Subcutaneous adipose tissue (tissue), 4 donors: ENCODE measurements around the gene IL2RA. TPM values are rescaled to one million over a fixed set of nuclear protein-coding genes. Genes with fewer than 3 reads are reported as not detected.

Source experiments
- total RNA-seq, 4 donors: library from RNA; depleted of rRNA; stranded (reverse); fragments of >200 nt; gene quantifications; one replicate each; pipeline ENCODE4 v1.1.0, GENCODE V29; 2016
- TF ChIP-seq, protein P1 (sequence below): fragments of 450-650 bp; IDR thresholded peaks from one replicate; pipeline ENCODE4 v1.5.1; 2016; ENCODE audit warnings: low read depth, mild to moderate bottlenecking, control low read depth, antibody characterized with exemption, moderate library complexity

Gene IL2RA
- total RNA-seq, 4 donors from 2014 or later, result 0.34 to 2.4 (median 1.5) TPM; not detected in 1

DNA sequence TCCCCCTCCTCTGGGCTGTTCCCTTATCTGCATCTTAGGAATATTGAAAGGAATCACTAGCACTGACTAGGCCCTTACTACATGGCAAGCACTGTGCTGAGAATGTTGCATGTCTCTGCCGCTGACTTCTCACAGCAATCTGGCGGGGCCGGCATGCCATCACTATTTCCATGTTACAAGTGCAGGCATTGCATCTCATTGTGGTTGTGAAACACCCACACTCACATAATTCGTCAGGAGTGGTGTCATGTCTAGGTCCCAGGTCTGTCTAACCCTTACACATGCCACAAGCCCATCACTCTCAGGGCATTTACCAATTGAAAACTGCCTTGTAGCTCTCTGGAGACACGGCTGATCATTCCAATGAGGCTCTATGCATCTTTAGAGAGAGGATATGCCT, 8.5 kb upstream of the IL2RA start:
- TF ChIP-seq, protein P1, sequence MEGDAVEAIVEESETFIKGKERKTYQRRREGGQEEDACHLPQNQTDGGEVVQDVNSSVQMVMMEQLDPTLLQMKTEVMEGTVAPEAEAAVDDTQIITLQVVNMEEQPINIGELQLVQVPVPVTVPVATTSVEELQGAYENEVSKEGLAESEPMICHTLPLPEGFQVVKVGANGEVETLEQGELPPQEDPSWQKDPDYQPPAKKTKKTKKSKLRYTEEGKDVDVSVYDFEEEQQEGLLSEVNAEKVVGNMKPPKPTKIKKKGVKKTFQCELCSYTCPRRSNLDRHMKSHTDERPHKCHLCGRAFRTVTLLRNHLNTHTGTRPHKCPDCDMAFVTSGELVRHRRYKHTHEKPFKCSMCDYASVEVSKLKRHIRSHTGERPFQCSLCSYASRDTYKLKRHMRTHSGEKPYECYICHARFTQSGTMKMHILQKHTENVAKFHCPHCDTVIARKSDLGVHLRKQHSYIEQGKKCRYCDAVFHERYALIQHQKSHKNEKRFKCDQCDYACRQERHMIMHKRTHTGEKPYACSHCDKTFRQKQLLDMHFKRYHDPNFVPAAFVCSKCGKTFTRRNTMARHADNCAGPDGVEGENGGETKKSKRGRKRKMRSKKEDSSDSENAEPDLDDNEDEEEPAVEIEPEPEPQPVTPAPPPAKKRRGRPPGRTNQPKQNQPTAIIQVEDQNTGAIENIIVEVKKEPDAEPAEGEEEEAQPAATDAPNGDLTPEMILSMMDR, result no peak

- TF ChIP-seq, protein P1, result no peak
These were observed 7.1 kb upstream of the IL2RA start for GRCh38 chr10:6069081-6069931.

DNA sequence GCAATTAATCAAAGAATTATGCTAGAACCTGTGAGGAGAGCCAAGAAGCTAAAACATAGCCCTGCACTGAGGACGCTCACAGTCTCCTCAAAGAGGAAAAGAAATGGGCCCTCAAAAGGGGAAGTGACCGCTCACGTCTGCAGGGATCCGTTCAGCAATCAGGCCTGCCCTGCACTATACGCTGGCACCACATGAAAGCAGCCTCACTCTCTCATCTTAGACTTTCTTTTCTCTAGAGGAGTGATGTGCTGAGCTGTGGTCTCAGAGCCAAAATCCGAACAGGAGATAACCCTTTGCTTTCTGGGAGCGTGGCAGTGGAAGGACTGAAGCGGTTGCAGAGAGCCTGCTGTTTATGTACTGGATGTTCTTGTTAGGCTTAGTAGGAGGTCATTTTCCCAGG, 6.3 kb upstream of the IL2RA start:
- TF ChIP-seq, protein P1, result no peak

DNA sequence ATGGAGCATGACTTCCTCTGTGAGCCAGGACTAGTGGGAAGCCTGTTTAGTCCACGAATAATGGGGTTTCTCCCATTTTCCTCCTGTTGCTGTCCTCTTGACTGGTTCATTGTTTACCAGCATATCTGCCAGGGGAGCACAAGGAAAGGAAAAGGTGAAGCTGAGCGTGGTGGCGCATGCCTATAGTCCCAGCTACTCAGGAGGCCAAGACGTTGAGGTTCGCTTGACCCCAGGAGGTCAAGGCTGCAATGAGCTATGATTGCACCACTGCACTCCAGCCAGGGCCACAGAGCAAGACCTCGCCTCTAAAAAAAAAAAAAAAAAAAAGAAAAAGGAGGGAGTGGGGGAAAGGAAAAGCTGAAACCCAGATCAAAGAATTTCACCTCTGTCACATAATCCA, 5.8 kb upstream of the IL2RA start:
- TF ChIP-seq, protein P1, result no peak

DNA sequence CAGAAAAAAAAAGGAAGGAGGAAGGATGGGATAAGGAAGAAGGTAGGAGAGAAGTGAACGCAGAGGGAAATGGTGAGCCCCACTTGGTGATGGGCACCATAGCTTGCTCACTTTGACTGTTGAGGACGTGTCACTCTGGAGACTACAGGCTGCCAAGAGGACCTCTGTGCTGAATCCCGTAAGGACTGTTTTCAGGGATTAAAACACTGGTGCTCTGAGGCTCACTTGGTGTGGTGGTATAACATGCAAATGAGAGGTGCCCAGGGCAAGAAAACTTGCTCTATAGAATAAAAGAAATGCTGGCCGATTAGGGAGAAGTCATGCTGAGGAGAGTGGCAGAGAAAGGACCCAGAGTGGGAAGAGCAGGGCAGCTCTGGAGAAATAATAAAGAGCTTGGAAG, 5.3 kb upstream of the IL2RA start:
- TF ChIP-seq, protein P1, result no peak

DNA sequence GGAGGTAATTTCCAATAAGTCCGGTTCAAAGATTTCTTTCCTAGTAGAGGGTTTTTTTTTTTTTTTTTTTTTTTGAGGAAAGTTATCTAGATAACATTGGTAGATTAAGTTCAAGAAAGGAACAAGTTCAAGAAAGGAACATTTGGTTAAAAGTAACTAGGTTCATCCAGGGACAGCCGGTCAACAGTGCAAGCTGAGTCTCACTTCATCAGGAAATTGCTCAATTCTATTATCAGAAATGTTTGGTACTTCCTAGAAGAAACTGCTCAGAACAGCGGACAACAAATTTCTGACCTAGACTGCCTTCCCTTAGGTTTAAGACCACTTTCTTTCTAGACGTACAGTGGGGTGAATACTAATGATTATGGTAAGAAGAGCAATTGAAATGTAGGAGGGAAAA, 3.7 kb upstream of the IL2RA start:
- TF ChIP-seq, protein P1, result no peak

- TF ChIP-seq, protein P1, result no peak
These were observed 3.2 kb upstream of the IL2RA start for GRCh38 chr10:6065406-6065805.
